Measurements from ENCODE around the gene ABHD3.
"Not testable (repeated sequence)": the region's sequence is repeated elsewhere in the genome, so short reads cannot be mapped to it uniquely, and the experiment has no call there.

DNA sequence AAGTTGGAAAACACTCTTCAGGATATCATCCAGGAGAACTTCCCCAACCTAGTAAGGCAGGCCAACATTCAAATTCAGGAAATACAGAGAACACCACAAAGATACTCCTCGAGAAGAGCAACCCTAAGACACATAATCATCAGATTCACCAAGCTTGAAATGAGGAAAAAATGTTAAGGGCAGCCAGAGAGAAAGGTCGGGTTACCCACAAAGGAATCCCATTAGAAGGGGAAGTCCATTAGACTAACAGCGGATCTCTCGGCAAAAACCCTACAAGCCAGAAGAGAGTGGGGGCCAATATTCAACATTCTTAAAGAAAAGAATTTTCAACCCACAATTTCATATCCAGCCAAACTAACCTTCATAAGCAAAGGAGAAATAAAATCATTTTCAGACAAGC, 32.4 kb upstream of the ABHD3 start:
- TF ChIP-seq, protein P1, sequence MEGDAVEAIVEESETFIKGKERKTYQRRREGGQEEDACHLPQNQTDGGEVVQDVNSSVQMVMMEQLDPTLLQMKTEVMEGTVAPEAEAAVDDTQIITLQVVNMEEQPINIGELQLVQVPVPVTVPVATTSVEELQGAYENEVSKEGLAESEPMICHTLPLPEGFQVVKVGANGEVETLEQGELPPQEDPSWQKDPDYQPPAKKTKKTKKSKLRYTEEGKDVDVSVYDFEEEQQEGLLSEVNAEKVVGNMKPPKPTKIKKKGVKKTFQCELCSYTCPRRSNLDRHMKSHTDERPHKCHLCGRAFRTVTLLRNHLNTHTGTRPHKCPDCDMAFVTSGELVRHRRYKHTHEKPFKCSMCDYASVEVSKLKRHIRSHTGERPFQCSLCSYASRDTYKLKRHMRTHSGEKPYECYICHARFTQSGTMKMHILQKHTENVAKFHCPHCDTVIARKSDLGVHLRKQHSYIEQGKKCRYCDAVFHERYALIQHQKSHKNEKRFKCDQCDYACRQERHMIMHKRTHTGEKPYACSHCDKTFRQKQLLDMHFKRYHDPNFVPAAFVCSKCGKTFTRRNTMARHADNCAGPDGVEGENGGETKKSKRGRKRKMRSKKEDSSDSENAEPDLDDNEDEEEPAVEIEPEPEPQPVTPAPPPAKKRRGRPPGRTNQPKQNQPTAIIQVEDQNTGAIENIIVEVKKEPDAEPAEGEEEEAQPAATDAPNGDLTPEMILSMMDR (conservative IDR thresholded peaks at IDR 0.05; ENCODE audit: low read depth, low read length) = not testable (repeated sequence)
- not testable (repeated sequence) for TF ChIP-seq EZH2 (IDR thresholded peaks at IDR 0.05; ENCODE audit: borderline replicate concordance, low read depth, low read length, poor library complexity, severe bottlenecking)

All from A673 (cell line).